HepG2 (cell line): ENCODE measurements around the gene GADD45A. TPM values are rescaled to one million over a fixed set of nuclear protein-coding genes. Genes with fewer than 3 reads are reported as not detected.
A peak's percentile ranks its signal among the peaks of the same experiment; 100 is the strongest.

ENCODE experiments used
- BHLHE40 ChIP-seq: IDR thresholded peaks from 2 replicates; pipeline ENCODE4 v1.6.1; 2011; ENCODE audit warnings: low read length, improper control_type of control experiment
- CEBPZ ChIP-seq: IDR thresholded peaks from 2 replicates; pipeline ENCODE4 v1.6.1; 2012; ENCODE audit warnings: low read length, improper control_type of control experiment
- CHCHD3 ChIP-seq: sonication (generic); formaldehyde crosslinking; IDR thresholded peaks from 2 replicates; pipeline ENCODE4 v1.8.0; 2022; ENCODE audit warnings: mild to moderate bottlenecking, missing genetic modification reagents, moderate library complexity
- CREB3 ChIP-seq: sonication (generic); formaldehyde crosslinking; IDR thresholded peaks from 2 replicates; pipeline ENCODE4 v1.5.0; 2020; ENCODE audit warnings: missing genetic modification reagents
- ELF3 ChIP-seq: IDR thresholded peaks from 2 replicates; pipeline ENCODE4 v1.6.1; 2016; ENCODE audit warnings: missing genetic modification reagents, missing compliant biosample characterization
- HNF4G ChIP-seq, 2 experiments: sonication (generic) in 1 of 2; formaldehyde crosslinking in 1 of 2; IDR thresholded peaks; 2 replicates each; pipeline versions ENCODE4 v1.4.0 to v1.6.1; 2011 to 2020; ENCODE audit warnings: borderline replicate concordance in 2 of 2, low read depth in 2 of 2, mild to moderate bottlenecking in 2 of 2, low read length in 1 of 2, missing genetic modification reagents in 1 of 2, moderate library complexity in 1 of 2
- ISL2 ChIP-seq: sonication (generic); formaldehyde crosslinking; IDR thresholded peaks from 2 replicates; pipeline ENCODE4 v1.5.0; 2020; ENCODE audit warnings: missing genetic modification reagents
- MTF2 ChIP-seq: sonication (generic); formaldehyde crosslinking; IDR thresholded peaks from 2 replicates; pipeline ENCODE4 v1.5.0; 2020; ENCODE audit warnings: missing genetic modification reagents, borderline replicate concordance
- NFYB ChIP-seq: sonication (generic); formaldehyde crosslinking; IDR thresholded peaks from 2 replicates; pipeline ENCODE4 v1.4.0; 2020; ENCODE audit warnings: missing genetic modification reagents
- NONO ChIP-seq, 2 experiments: fragments of 450-650 bp in 1 of 2; sonication (generic) in 1 of 2; formaldehyde crosslinking in 1 of 2; IDR thresholded peaks in 1 of 2; conservative IDR thresholded peaks in 1 of 2; 2 replicates each; pipeline versions ENCODE4 v1.6.1 to v1.8.0; 2017 to 2022; ENCODE audit warnings: mild to moderate bottlenecking in 1 of 2, missing genetic modification reagents in 1 of 2, moderate library complexity in 1 of 2
- NR2F2 ChIP-seq: IDR thresholded peaks from 2 replicates; pipeline ENCODE4 v1.6.1; 2012; ENCODE audit warnings: low read depth, inconsistent platforms, borderline replicate concordance
- POLR2AphosphoS2 ChIP-seq: IDR thresholded peaks from 2 replicates; pipeline ENCODE4 v1.6.1; 2011; ENCODE audit warnings: low read depth, low read length, improper control_type of control experiment
- RFX3 ChIP-seq: IDR thresholded peaks from 2 replicates; pipeline ENCODE4 v1.6.1; 2016; ENCODE audit warnings: missing biosample characterization, missing genetic modification reagents
- USF2 ChIP-seq, 2 experiments: sonication (generic) in 1 of 2; formaldehyde crosslinking in 1 of 2; IDR thresholded peaks; 2 replicates each; pipeline versions ENCODE4 v1.5.1 to v1.6.1; 2011 to 2020; ENCODE audit warnings: borderline replicate concordance in 1 of 2, low read depth in 1 of 2, low read length in 1 of 2, mild to moderate bottlenecking in 1 of 2, missing genetic modification reagents in 1 of 2, moderate library complexity in 1 of 2
- ZBTB34 ChIP-seq: sonication (generic); formaldehyde crosslinking; IDR thresholded peaks from 2 replicates; pipeline ENCODE4 v1.8.0; 2022; ENCODE audit warnings: mild to moderate bottlenecking, missing genetic modification reagents
- ZNF232 ChIP-seq: sonication (generic); formaldehyde crosslinking; IDR thresholded peaks from 2 replicates; pipeline ENCODE4 v1.4.0; 2020; ENCODE audit warnings: missing genetic modification reagents, borderline replicate concordance
- ZNF253 ChIP-seq: sonication (generic); formaldehyde crosslinking; IDR thresholded peaks from 2 replicates; pipeline ENCODE4 v1.8.0; 2022; ENCODE audit warnings: mild to moderate bottlenecking, missing genetic modification reagents, borderline replicate concordance
- ZNF326 ChIP-seq: sonication (generic); formaldehyde crosslinking; IDR thresholded peaks from 2 replicates; pipeline ENCODE4 v1.4.0; 2020; ENCODE audit warnings: missing genetic modification reagents, borderline replicate concordance
- ZNF33A ChIP-seq: sonication (generic); formaldehyde crosslinking; IDR thresholded peaks from 2 replicates; pipeline ENCODE4 v1.5.1; 2020; ENCODE audit warnings: missing genetic modification reagents, mild to moderate bottlenecking, moderate library complexity, borderline replicate concordance
- ZNF589 ChIP-seq: sonication (generic); formaldehyde crosslinking; conservative IDR thresholded peaks from 2 replicates; pipeline ENCODE4 v1.8.0; 2022; ENCODE audit warnings: mild to moderate bottlenecking, moderate library complexity, missing genetic modification reagents
- polyA plus RNA-seq, 8 experiments: library from polyadenylated mRNA; depleted of rRNA in 3 of 8; stranded (reverse) in 7 of 8; unstranded in 1 of 8; fragments of >200 nt; fragmentation: Illumina TruSeq in 4 of 8; extraction: Trizol in 4 of 8; gene quantifications; 2 replicates each; pipeline versions ENCODE4 v1.2.1 to v1.2.3, GENCODE V29; 2011 to 2016; ENCODE audit warnings: low read depth in 4 of 8, missing spikeins in 1 of 8, mixed read lengths in 1 of 8; ENCODE audit not compliant: insufficient read depth in 1 of 8
- total RNA-seq, 5 experiments: library from RNA; depleted of rRNA; stranded (reverse); fragments of >200 nt; fragmentation: Illumina TruSeq; extraction: Trizol; gene quantifications; 2 replicates each; pipeline ENCODE4 v1.2.3, GENCODE V29; 2016; ENCODE audit warnings: low read depth in 1 of 5

The GADD45A gene
- total and polyA plus RNA-seq, 2 of the 13 experiments (the other 11 are each of a cell fraction or from before 2014, with no cell fraction given): 33.2 to 46.2 TPM

GRCh38 chr1:67700692-67701410 lies 15.8 kb downstream of the GADD45A start (continued):
- TF ChIP-seq ZNF589 (CRISPR knock-in tag) (0 out of 2 replicates have a peak, but pooled peaks have one; percentile 24), ZNF326 (CRISPR knock-in tag) (no peak), NFYB (no peak; the same call in 1 of the 2 replicates), BHLHE40 (0 out of 2 replicates have a peak, but pooled peaks have one; percentile 3), ZNF232 (peak; percentile 70; the same call in 1 of the 2 replicates), MTF2 (CRISPR knock-in tag) (no peak), POLR2AphosphoS2 (no peak), CHCHD3 (CRISPR knock-in tag) (no peak), HNF4G (IDR thresholded peaks at IDR 0.05; ENCODE audit: borderline replicate concordance, low read depth, low read length) (peak; percentile 38; the same call in 1 of the 2 replicates), HNF4G (CRISPR knock-in tag; IDR thresholded peaks at IDR 0.05; ENCODE audit: borderline replicate concordance, low read depth) (no peak), USF2 (IDR thresholded peaks at IDR 0.05; ENCODE audit: low read depth, low read length) (no peak), USF2 (CRISPR knock-in tag; IDR thresholded peaks at IDR 0.05; ENCODE audit: borderline replicate concordance) (no peak), ZNF253 (CRISPR knock-in tag) (no peak), NONO (IDR thresholded peaks at IDR 0.05) (no peak), NONO (CRISPR knock-in tag; conservative IDR thresholded peaks at IDR 0.05) (0 out of 2 replicates have a peak, but pooled peaks have one; percentile 42), NR2F2 (peak; percentile 66), CEBPZ (no peak), ISL2 (CRISPR knock-in tag) (peak; percentile 88), CREB3 (CRISPR knock-in tag) (no peak), RFX3 (CRISPR knock-in tag) (0 out of 2 replicates have a peak, but pooled peaks have one; percentile 18), ZBTB34 (0 out of 2 replicates have a peak, but pooled peaks have one; percentile 16), ELF3 (peak; percentile 78), ZNF33A (CRISPR knock-in tag) (peak; percentile 72; the same call in 1 of the 2 replicates)
